ENCODE data around the gene TRIM38.
"Not testable (repeated sequence)": the region's sequence is repeated elsewhere in the genome, so short reads cannot be mapped to it uniquely, and the experiment has no call there.

TRIM38 gene

GRCh38 chr6:25962149-25963127, at the start of gene TRIM38:
Gene TRIM38 (plus strand): TSS chr6:25962802. CDS start chr6:25966523, 3,721 bp downstream.
- peak; percentile 56 for DNase-seq

GRCh38 chr6:25913741-25914140, 48.9 kb upstream of the TRIM38 start:
- DNase-seq: no peak

GRCh38 chr6:25916330-25916729, 46.3 kb upstream of the TRIM38 start:
- no peak for DNase-seq

- DNase-seq: no peak
Observed at GRCh38 chr6:25916789-25917490, 45.7 kb upstream of the TRIM38 start.

GRCh38 chr6:25918083-25918683, 44.4 kb upstream of the TRIM38 start:
- DNase-seq: no peak

- DNase-seq: no peak
Observed at GRCh38 chr6:25919657-25920056, 42.9 kb upstream of the TRIM38 start.

- no peak for DNase-seq
Observed at GRCh38 chr6:25921525-25922203, 40.9 kb upstream of the TRIM38 start.

- no peak for DNase-seq
Observed at GRCh38 chr6:25922301-25922700, 40.3 kb upstream of the TRIM38 start.

GRCh38 chr6:25925876-25926275, 36.7 kb upstream of the TRIM38 start:
- no peak for DNase-seq

- no peak for DNase-seq
Observed at GRCh38 chr6:25927178-25927577, 35.4 kb upstream of the TRIM38 start.

GRCh38 chr6:25927756-25928216, 34.8 kb upstream of the TRIM38 start:
- no peak for DNase-seq

- DNase-seq: no peak
Observed at GRCh38 chr6:25928562-25929324, 33.9 kb upstream of the TRIM38 start.

GRCh38 chr6:25929785-25930184, 32.8 kb upstream of the TRIM38 start:
- DNase-seq: not testable (repeated sequence)

GRCh38 chr6:25930532-25931410, 31.8 kb upstream of the TRIM38 start, which contains the start of gene SLC17A2:
Gene SLC17A2 (minus strand): TSS chr6:25930691. CDS start chr6:25925796, 4,895 bp downstream.
- no peak for DNase-seq

GRCh38 chr6:25931411-25931709, 31.2 kb upstream of the TRIM38 start:
- DNase-seq: no peak

- no peak for DNase-seq
Observed at GRCh38 chr6:25934156-25934555, 28.4 kb upstream of the TRIM38 start.

- no peak for DNase-seq
Observed at GRCh38 chr6:25934735-25935313, 27.8 kb upstream of the TRIM38 start.

- DNase-seq: no peak
Observed at GRCh38 chr6:25935953-25936352, 26.6 kb upstream of the TRIM38 start.

GRCh38 chr6:25939593-25939992, 23.0 kb upstream of the TRIM38 start:
- DNase-seq: no peak

GRCh38 chr6:25942561-25943147, 19.9 kb upstream of the TRIM38 start:
- no peak for DNase-seq

Data from T1000 (cell line).